Tibial nerve (tissue), 4 donors: Measurements from ENCODE around the gene ELMO1. TPM values are rescaled to one million over a fixed set of nuclear protein-coding genes. Genes with fewer than 3 reads are reported as not detected.

Experiments used
- DNase-seq, 2 donors: peaks; one replicate each; pipeline ENCODE4 v3.0.0-alpha.2; 2019; ENCODE audit warnings: low spot score in 2 of 2
- H3K27ac ChIP-seq, 4 donors: fragments of 200-600 bp; sonication (generic) in 3 of 4; one replicate each; pipeline ENCODE4 v1.5.1; 2017 to 2019; ENCODE audit warnings: mild to moderate bottlenecking in 1 of 4
- H3K27me3 ChIP-seq, 2 donors: fragments of 200-600 bp; sonication (generic) in 1 of 2; one replicate each; pipeline versions ENCODE4 v1.5.1 to v1.6.0; 2017 to 2019
- H3K36me3 ChIP-seq, 3 donors: fragments of 200-600 bp; sonication (generic); one replicate each; pipeline ENCODE4 v1.5.1; 2018 to 2019
- H3K4me1 ChIP-seq, 4 donors: fragments of 200-600 bp; sonication (generic) in 3 of 4; one replicate each; pipeline ENCODE4 v1.5.1; 2017 to 2019
- H3K4me3 ChIP-seq, 4 donors: fragments of 200-600 bp; sonication (generic) in 3 of 4; one replicate each; pipeline ENCODE4 v1.5.1; 2017 to 2019; ENCODE audit warnings: mild to moderate bottlenecking in 1 of 4, moderate library complexity in 1 of 4
- H3K9me3 ChIP-seq, 4 donors: fragments of 200-600 bp; sonication (generic) in 3 of 4; one replicate each; pipeline ENCODE4 v1.5.1; 2017 to 2019
- CTCF ChIP-seq, 5 experiments: fragments of 200-600 bp in 3 of 5; fragments of 450-650 bp in 2 of 5; sonication (generic) in 3 of 5; IDR thresholded peaks; one replicate each; pipeline ENCODE4 v1.5.1; 2016 to 2019; ENCODE audit warnings: antibody characterized with exemption in 5 of 5, mild to moderate bottlenecking in 3 of 5, moderate library complexity in 2 of 5
- EP300 ChIP-seq, 2 donors: sonication (generic); formaldehyde crosslinking; IDR thresholded peaks; one replicate each; pipeline ENCODE4 v1.6.1; 2017; ENCODE audit warnings: antibody characterized with exemption in 2 of 2, mild to moderate bottlenecking in 1 of 2
- POLR2A ChIP-seq, 2 donors: fragments of 450-650 bp; IDR thresholded peaks; one replicate each; pipeline ENCODE4 v1.6.1; 2017; ENCODE audit warnings: antibody characterized with exemption in 2 of 2, mild to moderate bottlenecking in 2 of 2, moderate library complexity in 2 of 2
- WGBS, 2 donors: methylation state at CpG; one replicate each; pipeline ENCODE4 v1.1.5; 2018; 5-methylcytosine and 5-hydroxymethylcytosine counted together
- total RNA-seq, 4 donors: library from RNA; depleted of rRNA; stranded (reverse); fragments of >200 nt; gene quantifications; one replicate each; pipeline ENCODE4 v1.1.0, GENCODE V29; 2016

Gene ELMO1
- total RNA-seq, 4 donors from 2014 or later: 196 to 328 (median 268) TPM

GRCh38 chr7:37372750-37373149, 75.9 kb downstream of the ELMO1 start:
- Histone ChIP-seq H3K36me3 (peaks cover 0 to 21% (median 0%) of the 10 kb centered on the region in 3 donors), H3K27me3 (no peaks in the 10 kb centered on the region), H3K27ac (no peak overlapping the region), H3K9me3 (peaks cover 0 to 12% (median 0%) of the 10 kb centered on the region in 4 donors), H3K4me3 (no peak overlapping the region), H3K4me1 (peaks cover 0 to 36% (median 0%) of the 10 kb centered on the region in 4 donors)
- DNase-seq: no peak
- TF ChIP-seq EP300 (IDR thresholded peaks at IDR 0.05) (no peak), CTCF (IDR thresholded peaks at IDR 0.05) (no peak), POLR2A (IDR thresholded peaks at IDR 0.05) (no peak)
- WGBS, 2 donors: 85 to 93% methylated on average over 3 of the region's 3 CpGs

- no peak for DNase-seq
- no peak for TF ChIP-seq CTCF (IDR thresholded peaks at IDR 0.05)
- no peak for TF ChIP-seq POLR2A (IDR thresholded peaks at IDR 0.05)
- TF ChIP-seq EP300 (IDR thresholded peaks at IDR 0.05): no peak
- Histone ChIP-seq H3K4me3 (no peak overlapping the region), H3K27me3 (no peaks in the 10 kb centered on the region), H3K36me3 (peaks cover 0 to 20% (median 0%) of the 10 kb centered on the region in 3 donors), H3K9me3 (peaks cover 0 to 8% (median 0%) of the 10 kb centered on the region in 4 donors), H3K4me1 (peaks cover 0 to 38% (median 0%) of the 10 kb centered on the region in 4 donors), H3K27ac (peak overlapping the region in 1 of 4 donors; percentile 16)
- 68 to 73% methylated on average over 5 of the region's 5 CpGs for WGBS, 2 donors
Observed at GRCh38 chr7:37371755-37372154, 76.9 kb downstream of the ELMO1 start.

GRCh38 chr7:37369906-37370305, 78.8 kb downstream of the ELMO1 start:
- Histone ChIP-seq H3K27me3 (no peaks in the 10 kb centered on the region), H3K4me1 (peaks cover 0 to 38% (median 0%) of the 10 kb centered on the region in 4 donors), H3K4me3 (no peak overlapping the region), H3K27ac (peak overlapping the region in 1 of 4 donors; percentile 45), H3K36me3 (peaks cover 0 to 3% (median 0%) of the 10 kb centered on the region in 3 donors), H3K9me3 (no peaks in the 10 kb centered on the region)
- 54 to 59% methylated on average over 4 of the region's 4 CpGs for WGBS, 2 donors
- DNase-seq: no peak
- no peak for TF ChIP-seq EP300 (IDR thresholded peaks at IDR 0.05)
- no peak for TF ChIP-seq POLR2A (IDR thresholded peaks at IDR 0.05)
- no peak for TF ChIP-seq CTCF (IDR thresholded peaks at IDR 0.05)

- TF ChIP-seq EP300 (IDR thresholded peaks at IDR 0.05) (no peak), CTCF (IDR thresholded peaks at IDR 0.05) (no peak)
- no peaks in the 10 kb centered on the region for H3K27me3 ChIP-seq
- H3K4me1 ChIP-seq: peaks cover 0 to 45% (median 4%) of the 10 kb centered on the region in 4 donors
- H3K4me3 ChIP-seq: no peak overlapping the region
- H3K9me3 ChIP-seq: no peaks in the 10 kb centered on the region
- no peak overlapping the region for H3K27ac ChIP-seq
- H3K36me3 ChIP-seq: peaks cover 0 to 3% (median 0%) of the 10 kb centered on the region in 3 donors
- 49 to 62% methylated on average over 1 of the region's 1 CpG for WGBS, 2 donors
- no peak for DNase-seq
Observed at GRCh38 chr7:37368540-37368939, 80.1 kb downstream of the ELMO1 start.

GRCh38 chr7:37367010-37367409, 81.7 kb downstream of the ELMO1 start:
- H3K4me1 ChIP-seq: peaks cover 0 to 43% (median 4%) of the 10 kb centered on the region in 4 donors
- TF ChIP-seq CTCF (IDR thresholded peaks at IDR 0.05) (no peak), POLR2A (IDR thresholded peaks at IDR 0.05) (no peak), EP300 (IDR thresholded peaks at IDR 0.05) (no peak)
- DNase-seq: no peak
- H3K27ac ChIP-seq: no peak overlapping the region
- H3K36me3 ChIP-seq: no peaks in the 10 kb centered on the region
- WGBS, 2 donors: 89 to 92% methylated on average over 3 of the region's 3 CpGs
- no peak overlapping the region for H3K4me3 ChIP-seq
- no peaks in the 10 kb centered on the region for H3K27me3 ChIP-seq
- no peaks in the 10 kb centered on the region for H3K9me3 ChIP-seq
